ENCODE data around the gene IL1RL2.

- TF ChIP-seq CTCF (conservative IDR thresholded peaks at IDR 0.05; ENCODE audit: low read depth, low read length) (no peak), EZH2 (IDR thresholded peaks at IDR 0.05; ENCODE audit: borderline replicate concordance, low read depth, low read length, poor library complexity, severe bottlenecking) (no peak)
Measured at GRCh38 chr2:102258025-102258385, 71.2 kb downstream of the IL1RL2 start.
